Upper lobe of right lung (tissue), 1 donor: ENCODE data around the gene RAB3D. TPM values are rescaled to one million over a fixed set of nuclear protein-coding genes. Genes with fewer than 3 reads are reported as not detected.
A peak's percentile ranks its signal among the peaks of the same experiment; 100 is the strongest.

ENCODE experiments used
- ATAC-seq: fragments of 200-7000 bp; cut with Tn5 transposase; one replicate; pipeline ENCODE4 v1.9.1; 2020; ENCODE audit warnings: mild to moderate bottlenecking, moderate library complexity
- DNase-seq: peaks from one replicate; pipeline ENCODE4 v3.0.0-alpha.2; 2020
- H3K27ac ChIP-seq: fragments of 200-600 bp; one replicate; pipeline ENCODE4 v1.8.0; 2022
- H3K27me3 ChIP-seq: fragments of 200-600 bp; one replicate; pipeline ENCODE4 v1.8.0; 2022; ENCODE audit warnings: mild to moderate bottlenecking
- H3K36me3 ChIP-seq: fragments of 200-600 bp; one replicate; pipeline ENCODE4 v1.8.0; 2022
- H3K4me1 ChIP-seq: fragments of 200-600 bp; one replicate; pipeline ENCODE4 v1.8.0; 2022
- H3K4me3 ChIP-seq: fragments of 200-600 bp; one replicate; pipeline ENCODE4 v1.8.0; 2022; ENCODE audit warnings: mild to moderate bottlenecking
- H3K9me3 ChIP-seq: fragments of 200-600 bp; one replicate; pipeline ENCODE4 v1.8.0; 2022
- CTCF ChIP-seq: fragments of 200-600 bp; IDR thresholded peaks from one replicate; pipeline ENCODE4 v1.8.0; 2022; ENCODE audit warnings: antibody characterized with exemption
- intact Hi-C: fragments of 100-400 bp; cut with DNase I; formaldehyde crosslinking; loops from one replicate; pipeline ENCODE4 v1.11.0; 2022
- total RNA-seq: library from RNA; stranded (reverse); fragmentation: NEBNext Ultra II Directional; extraction: Animal tissue kit (Norgen Biotek cat#: 25700); gene quantifications from one replicate; pipeline ENCODE4 v1.2.1, GENCODE V29; 2021
- donor health status: DM: no; HTN: yes; CAD: no; lungs with severe emphysema.

RAB3D gene
- total RNA-seq, 1 donor from 2014 or later: 52.7 TPM

- H3K4me3 ChIP-seq: no peak within 1 kb of the TSS
- ATAC-seq (no peak), DNase-seq (no peak)
- no peaks in the 10 kb centered on the region for H3K9me3 ChIP-seq
- no peak for TF ChIP-seq CTCF
- H3K27ac ChIP-seq: no peak within 1 kb of the TSS
- no peaks in the 10 kb centered on the region for H3K36me3 ChIP-seq
- H3K4me1 ChIP-seq: peaks cover 5% of the 10 kb centered on the region
- intact Hi-C loops: no loop called here
- H3K27me3 ChIP-seq: no peaks in the 10 kb centered on the region
These were observed 43.7 kb downstream of the RAB3D start, which contains the start of gene TSPAN16 for GRCh38 chr19:11295665-11296245. Gene TSPAN16, plus strand, starts transcription at chr19:11296160. Its CDS starts 138 bp downstream, at chr19:11296298.

- intact Hi-C loops: no loop called here
- H3K27ac ChIP-seq: no peak overlapping the region
- H3K27me3 ChIP-seq: no peaks in the 10 kb centered on the region
- no peak overlapping the region for H3K4me3 ChIP-seq
- TF ChIP-seq CTCF: no peak
- peaks cover 5% of the 10 kb centered on the region for H3K4me1 ChIP-seq
- ATAC-seq (no peak), DNase-seq (no peak)
- H3K36me3 ChIP-seq: no peaks in the 10 kb centered on the region
- no peaks in the 10 kb centered on the region for H3K9me3 ChIP-seq
These were observed 44.3 kb downstream of the RAB3D start for GRCh38 chr19:11295180-11295579.

GRCh38 chr19:11293433-11294389 is 45.7 kb downstream of the RAB3D start:
- Histone ChIP-seq H3K27me3 (no peaks in the 10 kb centered on the region), H3K36me3 (no peaks in the 10 kb centered on the region), H3K9me3 (no peaks in the 10 kb centered on the region), H3K4me1 (peaks cover 5% of the 10 kb centered on the region), H3K27ac (peak overlapping the region; percentile 51), H3K4me3 (no peak overlapping the region)
- peak; percentile 99 for ATAC-seq
- intact Hi-C loops: no loop called here
- TF ChIP-seq CTCF: peak; percentile 96
- peak; percentile 98 for DNase-seq

GRCh38 chr19:11291991-11292390 is 47.5 kb downstream of the RAB3D start:
- no peak overlapping the region for H3K4me3 ChIP-seq

GRCh38 chr19:11291415-11291814 is 48.0 kb downstream of the RAB3D start:
- no peaks in the 10 kb centered on the region for H3K27me3 ChIP-seq
- no peaks in the 10 kb centered on the region for H3K9me3 ChIP-seq
- intact Hi-C loops: no loop called here
- TF ChIP-seq CTCF: no peak
- no peak overlapping the region for H3K4me3 ChIP-seq
- DNase-seq: no peak
- H3K27ac ChIP-seq: no peak overlapping the region
- no peaks in the 10 kb centered on the region for H3K36me3 ChIP-seq
- peaks cover 9% of the 10 kb centered on the region for H3K4me1 ChIP-seq
- ATAC-seq: no peak

More at GRCh38 chr19:11291991-11292390, 47.5 kb downstream of the RAB3D start:
- ATAC-seq (no peak), DNase-seq (no peak)
- no peak overlapping the region for H3K27ac ChIP-seq
- intact Hi-C loops: no loop called here
- H3K36me3 ChIP-seq: no peaks in the 10 kb centered on the region
- no peaks in the 10 kb centered on the region for H3K9me3 ChIP-seq
- H3K27me3 ChIP-seq: no peaks in the 10 kb centered on the region
- TF ChIP-seq CTCF: no peak
- peaks cover 6% of the 10 kb centered on the region for H3K4me1 ChIP-seq
